Muscle layer of colon (tissue), 2 donors: ENCODE data around the gene ZNF239.
A peak's percentile ranks its signal among the peaks of the same experiment; 100 is the strongest.
"Not testable (repeated sequence)": the region's sequence is repeated elsewhere in the genome, so short reads cannot be mapped to it uniquely, and the experiment has no call there.

ENCODE experiments used
- H3K27ac ChIP-seq: one replicate; pipeline ENCODE4 v1.7.0; 2013; ENCODE audit warnings: low read depth, mild to moderate bottlenecking, low read length, moderate library complexity
- H3K27me3 ChIP-seq, 2 donors: one replicate each; pipeline ENCODE4 v1.7.0; 2013; ENCODE audit warnings: low read length in 2 of 2, mild to moderate bottlenecking in 2 of 2; ENCODE audit not compliant: insufficient read depth in 2 of 2, control insufficient read depth in 1 of 2
- H3K36me3 ChIP-seq: one replicate; pipeline ENCODE4 v1.7.0; 2013; ENCODE audit warnings: mild to moderate bottlenecking, low read length; ENCODE audit not compliant: insufficient read depth
- H3K4me1 ChIP-seq: one replicate; pipeline ENCODE4 v1.7.0; 2013; ENCODE audit warnings: mild to moderate bottlenecking, low read length; ENCODE audit not compliant: insufficient read depth
- H3K4me3 ChIP-seq, 2 donors: one replicate each; pipeline ENCODE4 v1.7.0; 2013; ENCODE audit warnings: low read length in 2 of 2, low read depth in 1 of 2, mild to moderate bottlenecking in 1 of 2, moderate library complexity in 1 of 2
- H3K9ac ChIP-seq: one replicate; pipeline ENCODE4 v1.7.0; 2013; ENCODE audit warnings: low read length
- H3K9me3 ChIP-seq: one replicate; pipeline ENCODE4 v1.7.0; 2013; ENCODE audit warnings: mild to moderate bottlenecking, low read length
- donor health status: abdominal sarcoma.
- donor health status: Adenocarcinoma of cecum.

Gene ZNF239

DNA sequence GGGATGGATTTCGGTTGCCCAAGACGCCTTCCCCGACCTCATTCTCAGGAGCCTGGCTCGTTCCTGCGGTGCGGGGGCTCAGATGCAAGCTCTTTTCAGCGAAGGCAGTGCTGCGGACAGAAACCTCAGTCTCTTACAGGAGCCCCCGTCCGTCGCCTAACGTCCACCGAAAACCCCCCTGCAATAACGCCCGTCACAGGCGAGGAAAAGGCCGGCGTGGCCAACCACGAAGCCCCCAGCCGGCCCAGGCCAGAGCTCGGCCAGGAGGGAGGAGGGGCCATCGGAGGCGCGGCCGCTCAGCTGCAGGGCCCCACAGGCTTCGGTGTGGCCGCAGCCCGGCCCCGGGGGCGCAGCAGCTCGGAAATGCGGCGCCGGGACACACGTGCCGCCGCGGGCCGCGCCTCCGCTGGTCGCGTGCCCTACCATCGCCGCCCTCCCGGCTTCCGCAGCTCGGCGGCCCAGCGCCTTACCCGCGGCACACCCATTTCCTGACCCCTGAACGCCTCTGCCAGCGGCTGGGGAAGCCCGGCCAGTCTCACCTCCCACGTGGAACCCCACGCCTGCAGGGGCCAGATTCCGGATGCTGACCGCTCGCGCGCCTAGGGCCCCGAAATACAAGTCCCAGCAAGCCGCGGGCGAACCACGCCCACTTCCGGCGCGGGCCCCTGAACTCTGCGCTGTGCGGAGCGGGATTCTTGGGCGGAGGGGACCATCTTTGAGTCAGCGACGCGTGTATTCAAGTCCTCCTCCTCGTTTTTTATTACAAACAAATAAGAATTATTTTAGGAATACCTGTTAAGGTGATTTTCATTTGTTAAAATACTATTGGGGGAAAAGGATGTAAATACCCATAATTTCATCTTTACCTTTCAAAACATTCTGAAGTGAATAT lies at the start of gene ZNF239:
TSS of gene ZNF239 (minus strand) at position 616 of the 892 bp plus-strand sequence. CDS start 16,537 bp downstream, outside the sequence.
- no peaks in the 10 kb centered on the region for H3K36me3 ChIP-seq
- peak within 1 kb of the TSS; percentile 2 for H3K9ac ChIP-seq
- H3K9me3 ChIP-seq = no peaks in the 10 kb centered on the region
- peak within 1 kb of the TSS; percentile 71 for H3K27ac ChIP-seq
- H3K4me3 ChIP-seq = peak within 1 kb of the TSS; percentile 53 to 55
- peaks cover 9% of the 10 kb centered on the region for H3K4me1 ChIP-seq
- no peaks in the 10 kb centered on the region for H3K27me3 ChIP-seq

DNA sequence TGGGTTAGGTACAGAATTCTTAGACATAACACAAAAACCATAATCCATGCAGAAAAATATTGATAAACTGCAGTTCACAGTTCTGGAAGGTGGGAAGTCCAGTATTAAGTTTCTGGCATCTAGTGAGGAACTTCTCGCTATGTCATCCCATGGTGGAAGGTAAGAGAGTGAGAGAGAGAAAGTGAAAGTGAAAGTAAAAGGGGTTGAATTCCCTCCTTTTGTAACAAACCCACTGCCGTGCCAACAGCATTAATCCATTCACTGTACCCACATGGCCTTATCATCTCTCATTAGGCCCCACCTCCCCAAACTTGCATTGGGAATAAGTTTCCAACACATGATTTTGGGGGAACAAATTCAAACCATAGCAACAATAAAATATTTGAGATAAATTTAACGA lies 48.9 kb upstream of the ZNF239 start:
- Histone ChIP-seq H3K27me3 (no peaks in the 10 kb centered on the region), H3K4me1 (no peaks in the 10 kb centered on the region), H3K9ac (no peak overlapping the region), H3K27ac (no peak overlapping the region), H3K9me3 (no peaks in the 10 kb centered on the region), H3K36me3 (no peaks in the 10 kb centered on the region), H3K4me3 (no peak overlapping the region)

GRCh38 chr10:43622038-43622437 lies 47.6 kb upstream of the ZNF239 start:
- H3K9me3 ChIP-seq = no peaks in the 10 kb centered on the region

DNA sequence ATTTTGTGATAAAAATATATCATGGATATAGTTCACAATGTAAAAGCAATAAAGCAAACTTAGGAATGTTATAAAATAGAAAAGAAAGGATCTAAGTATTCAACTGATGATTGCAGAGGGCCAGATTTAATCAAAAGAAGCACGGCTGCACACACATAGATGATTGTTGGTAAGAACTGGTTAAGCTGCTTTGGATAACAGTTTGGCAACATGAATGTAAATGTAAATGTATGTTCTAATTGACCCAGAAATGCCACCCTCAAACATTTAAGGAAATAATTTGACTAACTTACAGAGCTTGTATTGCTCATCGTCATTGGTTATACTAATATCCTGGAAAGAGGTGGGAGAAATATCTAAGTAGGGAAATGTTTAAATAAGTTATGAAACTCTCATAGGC lies 45.0 kb upstream of the ZNF239 start:
- Histone ChIP-seq H3K27me3 (no peaks in the 10 kb centered on the region), H3K4me1 (no peaks in the 10 kb centered on the region), H3K36me3 (peaks cover 12% of the 10 kb centered on the region), H3K27ac (no peak overlapping the region), H3K4me3 (no peak overlapping the region), H3K9ac (no peak overlapping the region), H3K9me3 (no peaks in the 10 kb centered on the region)

More at GRCh38 chr10:43622038-43622437, 47.6 kb upstream of the ZNF239 start:
- no peak overlapping the region for H3K9ac ChIP-seq
- H3K36me3 ChIP-seq = no peaks in the 10 kb centered on the region
- H3K27ac ChIP-seq = no peak overlapping the region
- no peaks in the 10 kb centered on the region for H3K27me3 ChIP-seq
- H3K4me1 ChIP-seq = no peaks in the 10 kb centered on the region
- no peak overlapping the region for H3K4me3 ChIP-seq

DNA sequence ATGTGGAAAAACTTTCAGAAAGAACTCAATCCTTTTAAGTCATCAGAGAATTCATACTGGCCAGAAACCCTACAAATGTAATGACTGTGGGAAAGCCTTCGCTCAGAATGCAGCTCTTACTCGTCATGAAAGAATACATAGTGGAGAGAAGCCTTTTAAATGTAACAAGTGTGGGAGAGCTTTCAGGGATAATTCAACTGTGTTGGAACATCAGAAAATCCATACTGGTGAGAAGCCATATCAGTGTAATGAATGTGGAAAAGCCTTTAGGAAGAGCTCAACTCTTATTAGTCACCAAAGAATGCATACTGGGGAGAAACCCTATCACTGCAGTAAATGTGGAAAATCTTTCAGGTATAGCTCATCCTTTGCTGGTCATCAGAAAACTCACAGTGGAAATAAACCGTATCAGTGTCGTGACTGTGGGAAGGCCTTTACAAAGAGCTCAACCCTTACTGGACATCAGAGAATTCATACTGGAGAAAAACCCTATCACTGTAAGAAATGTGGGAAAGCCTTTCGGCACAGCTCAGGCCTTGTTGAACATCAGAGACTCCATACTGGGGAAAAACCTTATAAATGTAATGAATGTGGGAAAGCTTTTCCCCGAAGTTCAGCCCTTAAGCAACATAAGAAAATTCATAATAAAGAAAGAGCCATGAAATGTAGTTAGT lies 42.4 kb upstream of the ZNF239 start:
- peaks cover 19% of the 10 kb centered on the region for H3K36me3 ChIP-seq
- no peaks in the 10 kb centered on the region for H3K9me3 ChIP-seq
- H3K4me1 ChIP-seq = no peaks in the 10 kb centered on the region
- no peak overlapping the region for H3K4me3 ChIP-seq
- no peak overlapping the region for H3K27ac ChIP-seq
- no peak overlapping the region for H3K9ac ChIP-seq
- no peaks in the 10 kb centered on the region for H3K27me3 ChIP-seq

DNA sequence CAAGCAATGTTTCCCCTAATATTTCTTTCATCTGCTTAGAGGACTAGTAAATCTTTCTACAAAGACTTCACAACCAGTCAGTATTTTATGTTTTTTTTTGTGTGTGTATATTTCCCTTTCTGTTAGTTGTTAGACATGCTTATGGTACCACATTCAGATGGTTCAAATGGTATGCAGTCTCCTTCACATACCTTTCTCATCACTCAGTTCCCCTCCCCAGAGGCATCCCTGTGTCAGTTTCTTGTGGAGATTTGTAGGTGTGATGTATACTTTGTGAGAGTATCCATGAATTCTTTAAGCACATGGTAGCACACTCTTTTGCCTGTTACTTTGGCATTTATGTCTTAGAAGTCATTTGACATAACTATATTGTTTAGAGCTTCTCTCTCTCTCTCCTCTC lies 36.2 kb upstream of the ZNF239 start:
- H3K27me3 ChIP-seq = no peaks in the 10 kb centered on the region
- peaks cover 7% of the 10 kb centered on the region for H3K36me3 ChIP-seq
- no peaks in the 10 kb centered on the region for H3K9me3 ChIP-seq
- no peak overlapping the region for H3K9ac ChIP-seq
- no peak overlapping the region for H3K4me3 ChIP-seq
- no peak overlapping the region for H3K27ac ChIP-seq
- H3K4me1 ChIP-seq = peaks cover 5% of the 10 kb centered on the region

DNA sequence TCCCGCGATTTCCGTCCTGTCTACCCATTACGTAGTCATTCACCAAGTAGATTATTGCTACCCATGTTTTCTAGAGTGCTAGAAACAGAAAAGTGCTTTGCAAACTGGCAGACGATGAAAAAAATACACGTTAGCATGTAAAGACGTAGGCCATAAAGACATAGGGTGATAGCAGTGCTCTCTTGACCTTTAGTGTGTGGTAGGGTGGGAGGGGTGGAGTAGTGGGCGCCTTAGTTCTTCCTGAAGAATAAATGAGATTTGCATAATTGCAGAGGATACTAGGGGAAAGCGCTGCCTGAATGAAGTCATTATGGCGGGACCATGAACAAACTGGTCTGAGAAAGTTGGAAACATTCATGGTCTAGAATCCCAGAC lies 32.8 kb upstream of the ZNF239 start:
- Histone ChIP-seq H3K27ac (no peak overlapping the region), H3K4me1 (peaks cover 5% of the 10 kb centered on the region)

GRCh38 chr10:43606323-43607198 lies 32.1 kb upstream of the ZNF239 start, which contains the start of gene ZNF485:
ZNF485 (plus strand) TSS chr10:43606438; CDS start chr10:43607051, 613 bp downstream.
- no peaks in the 10 kb centered on the region for H3K9me3 ChIP-seq
- H3K27me3 ChIP-seq = no peaks in the 10 kb centered on the region
- H3K4me3 ChIP-seq = peak within 1 kb of the TSS; percentile 66 to 91
- H3K9ac ChIP-seq = no peak within 1 kb of the TSS
- peak within 1 kb of the TSS; percentile 82 for H3K27ac ChIP-seq
- peaks cover 5% of the 10 kb centered on the region for H3K4me1 ChIP-seq
- H3K36me3 ChIP-seq = no peaks in the 10 kb centered on the region

More for the DNA sequence above, 32.8 kb upstream of the ZNF239 start:
- Histone ChIP-seq H3K27me3 (no peaks in the 10 kb centered on the region), H3K4me3 (peak overlapping the region; percentile 66 to 91), H3K9me3 (no peaks in the 10 kb centered on the region), H3K9ac (no peak overlapping the region), H3K36me3 (no peaks in the 10 kb centered on the region)

DNA sequence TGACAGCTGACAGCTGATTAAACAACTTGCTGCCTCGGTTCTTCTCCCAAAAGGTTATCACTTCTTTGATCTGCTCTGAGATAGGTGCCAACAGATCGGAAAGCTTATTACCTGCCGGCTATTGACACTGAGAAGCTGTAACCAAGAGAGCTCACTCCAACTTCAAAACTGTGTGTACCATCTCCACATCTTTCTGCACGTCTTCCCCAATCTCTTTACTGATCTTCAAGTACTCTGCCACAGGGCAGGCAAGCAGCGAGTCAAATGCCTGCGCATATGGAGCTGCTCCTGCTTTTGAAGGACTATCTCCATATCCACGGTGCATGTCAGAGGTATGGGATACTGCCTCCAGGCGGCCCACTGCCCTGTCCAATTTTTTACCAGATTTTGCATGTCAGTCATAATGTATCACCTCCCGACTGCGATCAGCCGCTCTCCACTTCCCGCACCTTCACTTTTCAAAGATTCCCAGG lies 31.5 kb upstream of the ZNF239 start:
- Histone ChIP-seq H3K9me3 (no peaks in the 10 kb centered on the region), H3K36me3 (no peaks in the 10 kb centered on the region), H3K4me1 (peaks cover 5% of the 10 kb centered on the region), H3K27ac (peak overlapping the region; percentile 82), H3K4me3 (peak overlapping the region; percentile 66 to 91), H3K27me3 (no peaks in the 10 kb centered on the region), H3K9ac (no peak overlapping the region)

DNA sequence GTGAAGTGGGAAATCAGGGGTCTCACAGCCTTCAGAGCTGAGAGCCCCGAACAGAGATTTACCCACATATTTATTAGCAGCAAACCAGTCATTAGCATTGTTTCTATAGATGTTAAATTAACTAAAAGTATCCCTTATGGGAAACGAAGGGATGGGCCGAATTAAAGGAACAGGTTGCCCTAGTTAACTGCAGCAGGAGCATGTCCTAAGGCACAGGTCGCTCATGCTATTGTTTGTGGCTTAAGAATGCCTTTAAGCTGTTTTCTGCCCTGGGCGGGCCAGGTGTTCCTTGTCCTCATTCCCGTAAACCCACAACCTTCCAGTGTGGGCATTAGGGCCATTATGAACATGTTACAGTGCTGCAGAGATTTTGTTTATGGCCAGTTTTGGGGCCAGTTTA lies 27.2 kb upstream of the ZNF239 start:
- not testable (repeated sequence) for H3K4me1 ChIP-seq, H3K9me3 ChIP-seq, H3K9ac ChIP-seq, H3K4me3 ChIP-seq, H3K36me3 ChIP-seq, H3K27ac ChIP-seq, H3K27me3 ChIP-seq

- Histone ChIP-seq H3K27ac (no peak overlapping the region), H3K36me3 (no peaks in the 10 kb centered on the region), H3K9ac (no peak overlapping the region), H3K27me3 (no peaks in the 10 kb centered on the region), H3K4me3 (no peak overlapping the region), H3K4me1 (no peaks in the 10 kb centered on the region), H3K9me3 (no peaks in the 10 kb centered on the region)
Observed at GRCh38 chr10:43599333-43599732, 24.9 kb upstream of the ZNF239 start.
